ENCODE measurements around the gene XCL2.

DNA sequence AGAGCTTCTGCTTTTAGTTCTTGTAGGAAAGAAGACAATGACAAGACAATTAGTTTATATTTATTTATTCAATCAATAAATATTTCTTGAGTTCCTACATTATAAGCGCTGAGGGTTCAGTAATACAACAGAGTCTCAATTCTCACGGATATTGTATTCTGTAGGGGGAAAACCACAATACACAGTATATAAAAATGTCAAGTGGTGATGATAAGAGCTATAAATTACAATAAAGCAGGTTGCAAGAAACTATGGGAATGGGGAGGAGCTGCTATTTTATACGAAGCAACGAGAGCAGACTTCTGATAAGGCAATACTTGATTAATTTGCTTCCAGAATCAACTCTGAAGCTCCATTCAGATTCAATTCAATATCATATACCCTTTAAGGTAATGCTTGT is 22.0 kb upstream of the XCL2 start:
- TF ChIP-seq POLR2A (IDR thresholded peaks at IDR 0.05), result no peak
- TF ChIP-seq, protein P1, sequence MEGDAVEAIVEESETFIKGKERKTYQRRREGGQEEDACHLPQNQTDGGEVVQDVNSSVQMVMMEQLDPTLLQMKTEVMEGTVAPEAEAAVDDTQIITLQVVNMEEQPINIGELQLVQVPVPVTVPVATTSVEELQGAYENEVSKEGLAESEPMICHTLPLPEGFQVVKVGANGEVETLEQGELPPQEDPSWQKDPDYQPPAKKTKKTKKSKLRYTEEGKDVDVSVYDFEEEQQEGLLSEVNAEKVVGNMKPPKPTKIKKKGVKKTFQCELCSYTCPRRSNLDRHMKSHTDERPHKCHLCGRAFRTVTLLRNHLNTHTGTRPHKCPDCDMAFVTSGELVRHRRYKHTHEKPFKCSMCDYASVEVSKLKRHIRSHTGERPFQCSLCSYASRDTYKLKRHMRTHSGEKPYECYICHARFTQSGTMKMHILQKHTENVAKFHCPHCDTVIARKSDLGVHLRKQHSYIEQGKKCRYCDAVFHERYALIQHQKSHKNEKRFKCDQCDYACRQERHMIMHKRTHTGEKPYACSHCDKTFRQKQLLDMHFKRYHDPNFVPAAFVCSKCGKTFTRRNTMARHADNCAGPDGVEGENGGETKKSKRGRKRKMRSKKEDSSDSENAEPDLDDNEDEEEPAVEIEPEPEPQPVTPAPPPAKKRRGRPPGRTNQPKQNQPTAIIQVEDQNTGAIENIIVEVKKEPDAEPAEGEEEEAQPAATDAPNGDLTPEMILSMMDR (IDR thresholded peaks at IDR 0.05), result no peak
